Testis (tissue), 2 donors: ENCODE data around the gene COG1.

Source experiments
- CTCF ChIP-seq, 3 experiments: fragments of 450-650 bp in 2 of 3; fragments of 200-600 bp in 1 of 3; sonication (generic) in 1 of 3; IDR thresholded peaks; one replicate each; pipeline ENCODE4 v1.5.1; 2016 to 2019; ENCODE audit warnings: antibody characterized with exemption in 3 of 3, mild to moderate bottlenecking in 2 of 3, moderate library complexity in 1 of 3
- POLR2A ChIP-seq: fragments of 450-650 bp; IDR thresholded peaks from one replicate; pipeline ENCODE4 v1.6.1; 2017; ENCODE audit warnings: antibody characterized with exemption, mild to moderate bottlenecking, moderate library complexity

DNA sequence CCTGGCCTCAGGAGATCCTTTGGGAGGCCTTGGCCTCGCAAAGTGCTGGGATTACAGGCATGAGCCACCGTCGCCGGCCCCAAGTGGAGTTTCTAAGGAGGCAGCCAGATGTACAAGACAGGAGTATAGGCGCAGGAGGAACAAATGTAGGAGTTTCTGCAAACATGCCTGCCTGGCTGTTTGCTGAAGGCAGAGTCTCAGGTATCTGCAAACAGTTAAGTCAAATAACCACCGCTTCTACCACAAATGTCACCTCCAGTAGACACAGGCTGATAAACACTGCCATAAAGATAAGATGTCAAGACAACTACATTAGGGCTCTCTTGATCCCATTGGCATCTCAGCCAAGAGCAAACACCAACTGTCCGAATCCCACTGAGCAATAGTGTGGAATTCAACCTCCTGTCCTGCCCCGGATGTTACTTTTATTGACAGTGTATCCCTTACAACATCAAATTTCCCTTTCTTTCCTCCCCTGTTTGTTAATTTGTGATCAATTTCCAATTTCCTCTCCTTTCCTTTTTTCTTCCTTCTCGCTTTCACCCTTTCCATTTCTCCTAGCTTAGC is 5.6 kb upstream of the COG1 start:
- TF ChIP-seq CTCF (IDR thresholded peaks at IDR 0.05) (no peak), POLR2A (no peak)
